Omental fat pad (tissue), 4 donors: ENCODE measurements around the gene COP1. TPM values are rescaled to one million over a fixed set of nuclear protein-coding genes. Genes with fewer than 3 reads are reported as not detected.

Experiments
- ATAC-seq: fragments of 150-250 bp; one replicate; pipeline ENCODE4 v1.9.1; 2016; ENCODE audit warnings: mild to moderate bottlenecking, moderate library complexity; ENCODE audit not compliant: low FRiP score
- DNase-seq: peaks from one replicate; pipeline ENCODE4 v3.0.0-alpha.2; 2019; ENCODE audit warnings: low spot score
- CTCF ChIP-seq, 3 donors: fragments of 450-650 bp; IDR thresholded peaks; one replicate each; pipeline ENCODE4 v1.5.1; 2016 to 2017; ENCODE audit warnings: antibody characterized with exemption in 3 of 3, mild to moderate bottlenecking in 3 of 3, moderate library complexity in 2 of 3
- total RNA-seq, 4 donors: library from RNA; depleted of rRNA; stranded (reverse); fragments of >200 nt; gene quantifications; one replicate each; pipeline ENCODE4 v1.1.0, GENCODE V29; 2016

COP1 gene
- total RNA-seq, 4 donors from 2014 or later: 43.6 to 83.7 (median 50.6) TPM

- DNase-seq (no peak), ATAC-seq (no peak)
- TF ChIP-seq CTCF (IDR thresholded peaks at IDR 0.05): no peak
Measured at GRCh38 chr1:176056312-176056711, 150.8 kb downstream of the COP1 start.

- ATAC-seq: no peak
- no peak for DNase-seq
- TF ChIP-seq CTCF (IDR thresholded peaks at IDR 0.05): no peak
Measured at GRCh38 chr1:176055398-176055797, 151.7 kb downstream of the COP1 start.

GRCh38 chr1:176051902-176052518 is 155.1 kb downstream of the COP1 start:
- ATAC-seq (no peak), DNase-seq (no peak)
- no peak for TF ChIP-seq CTCF (IDR thresholded peaks at IDR 0.05)

GRCh38 chr1:176051402-176051801 is 155.7 kb downstream of the COP1 start:
- TF ChIP-seq CTCF (IDR thresholded peaks at IDR 0.05): no peak
- no peak for DNase-seq
- ATAC-seq: no peak

GRCh38 chr1:176049582-176049981 is 157.5 kb downstream of the COP1 start:
- no peak for ATAC-seq
- no peak for TF ChIP-seq CTCF (IDR thresholded peaks at IDR 0.05)
- no peak for DNase-seq

- TF ChIP-seq CTCF (IDR thresholded peaks at IDR 0.05): no peak
- DNase-seq (no peak), ATAC-seq (no peak)
Measured at GRCh38 chr1:176046926-176047325, 160.2 kb downstream of the COP1 start.

GRCh38 chr1:176043537-176043936 is 163.5 kb downstream of the COP1 start:
- no peak for TF ChIP-seq CTCF (IDR thresholded peaks at IDR 0.05)
- ATAC-seq (no peak), DNase-seq (no peak)
